HG03066 (cell line): ENCODE data around the gene TEX11.
"Not testable (repeated sequence)": the region's sequence is repeated elsewhere in the genome, so short reads cannot be mapped to it uniquely, and the experiment has no call there.

Experiments
- ATAC-seq: cut with Tn5 transposase; IDR thresholded peaks from one replicate; pipeline ENCODE4 v1.9.1; 2021; ENCODE audit warnings: low read depth; ENCODE audit not compliant: unreplicated experiment

Gene TEX11

GRCh38 chrX:70908541-70908940, at the start of gene TEX11:
TEX11 (minus strand) TSS chrX:70908711; CDS start chrX:70907789, 922 bp downstream.
- ATAC-seq: no peak

GRCh38 chrX:70954871-70955270, 46.4 kb upstream of the TEX11 start:
- ATAC-seq: no peak

GRCh38 chrX:70924294-70924911, 15.9 kb upstream of the TEX11 start:
- ATAC-seq: no peak

- ATAC-seq: no peak
These were observed 14.4 kb upstream of the TEX11 start for GRCh38 chrX:70922774-70923473.

GRCh38 chrX:70921709-70922352, 13.3 kb upstream of the TEX11 start:
- ATAC-seq: no peak

- no peak for ATAC-seq
These were observed 8.2 kb upstream of the TEX11 start for GRCh38 chrX:70916754-70917153.

- no peak for ATAC-seq
These were observed 611 bp downstream of the TEX11 start for GRCh38 chrX:70907900-70908299.

GRCh38 chrX:70901465-70901864, 7.0 kb downstream of the TEX11 start:
- ATAC-seq: no peak

GRCh38 chrX:70890441-70890840, 18.1 kb downstream of the TEX11 start:
- ATAC-seq: not testable (repeated sequence)

GRCh38 chrX:70878902-70879301, 29.6 kb downstream of the TEX11 start:
- ATAC-seq: no peak

- no peak for ATAC-seq
These were observed 56.2 kb downstream of the TEX11 start for GRCh38 chrX:70852294-70852693.

GRCh38 chrX:70844081-70844480, 64.4 kb downstream of the TEX11 start:
- not testable (repeated sequence) for ATAC-seq

- not testable (repeated sequence) for ATAC-seq
These were observed 64.9 kb downstream of the TEX11 start for GRCh38 chrX:70843620-70844019.

GRCh38 chrX:70834589-70834988, 73.9 kb downstream of the TEX11 start:
- no peak for ATAC-seq

GRCh38 chrX:70826715-70827114, 81.8 kb downstream of the TEX11 start:
- no peak for ATAC-seq

GRCh38 chrX:70825366-70825765, 83.1 kb downstream of the TEX11 start:
- no peak for ATAC-seq

- ATAC-seq: no peak
These were observed 99.3 kb downstream of the TEX11 start for GRCh38 chrX:70808942-70809940.

GRCh38 chrX:70806081-70806480, 102.4 kb downstream of the TEX11 start:
- ATAC-seq: no peak

GRCh38 chrX:70796742-70797141, 111.8 kb downstream of the TEX11 start:
- ATAC-seq: not testable (repeated sequence)

- no peak for ATAC-seq
These were observed 134.3 kb downstream of the TEX11 start for GRCh38 chrX:70774223-70774622.
